ENCODE data around the gene BACE1.

Gene BACE1

GRCh38 chr11:117305145-117305544, 10.9 kb downstream of the BACE1 start:
- no peak for DNase-seq

GRCh38 chr11:117303646-117304315, 12.3 kb downstream of the BACE1 start:
- ATAC-seq (no peak), DNase-seq (no peak)

More at GRCh38 chr11:117305145-117305544, 10.9 kb downstream of the BACE1 start:
- ATAC-seq = no peak

GRCh38 chr11:117303101-117303500, 13.0 kb downstream of the BACE1 start:
- ATAC-seq (no peak), DNase-seq (no peak)

DNA sequence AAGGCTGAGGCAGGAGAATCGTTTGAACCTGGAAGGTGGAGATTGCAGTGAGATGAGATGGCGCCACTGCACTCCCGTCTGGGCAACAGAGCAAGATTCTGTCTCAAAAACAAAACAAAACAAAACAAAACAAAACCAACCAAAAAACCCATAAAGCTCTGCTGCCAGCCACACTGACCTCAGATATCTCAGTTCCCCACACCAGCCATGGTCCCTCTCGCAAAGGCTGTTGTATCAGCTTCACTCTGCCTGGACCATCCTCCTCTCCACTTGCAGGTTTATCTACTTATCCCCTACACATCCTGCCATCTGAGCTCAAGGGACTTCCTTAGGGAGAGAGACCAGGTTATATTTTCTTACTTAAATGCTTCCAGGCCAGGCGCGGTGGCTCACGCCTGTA, 13.8 kb downstream of the BACE1 start:
- no peak for DNase-seq

DNA sequence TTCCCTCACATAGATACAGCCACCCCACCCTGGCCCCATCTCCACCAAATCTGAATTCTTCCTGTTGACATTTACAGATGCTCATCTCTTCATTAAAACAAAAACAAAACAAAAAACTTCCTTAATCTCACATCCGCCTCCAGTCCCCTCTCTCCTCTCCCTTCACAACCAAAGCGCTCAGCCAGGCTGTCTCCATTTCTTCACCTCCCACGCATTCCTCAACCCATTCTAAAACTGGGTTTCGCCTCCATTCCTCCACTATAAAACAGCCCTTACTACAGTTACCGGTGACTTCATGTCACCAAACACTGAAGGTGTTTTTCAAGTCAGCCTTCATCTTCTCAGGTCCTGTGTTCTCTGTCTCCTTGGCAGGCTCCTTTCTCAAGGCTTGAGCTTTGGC, 15.3 kb downstream of the BACE1 start:
- ATAC-seq (no peak), DNase-seq (no peak)

More for the DNA sequence above, 13.8 kb downstream of the BACE1 start:
- ATAC-seq = no peak

GRCh38 chr11:117300283-117300663, 15.8 kb downstream of the BACE1 start:
- DNase-seq = no peak
- no peak for ATAC-seq

DNA sequence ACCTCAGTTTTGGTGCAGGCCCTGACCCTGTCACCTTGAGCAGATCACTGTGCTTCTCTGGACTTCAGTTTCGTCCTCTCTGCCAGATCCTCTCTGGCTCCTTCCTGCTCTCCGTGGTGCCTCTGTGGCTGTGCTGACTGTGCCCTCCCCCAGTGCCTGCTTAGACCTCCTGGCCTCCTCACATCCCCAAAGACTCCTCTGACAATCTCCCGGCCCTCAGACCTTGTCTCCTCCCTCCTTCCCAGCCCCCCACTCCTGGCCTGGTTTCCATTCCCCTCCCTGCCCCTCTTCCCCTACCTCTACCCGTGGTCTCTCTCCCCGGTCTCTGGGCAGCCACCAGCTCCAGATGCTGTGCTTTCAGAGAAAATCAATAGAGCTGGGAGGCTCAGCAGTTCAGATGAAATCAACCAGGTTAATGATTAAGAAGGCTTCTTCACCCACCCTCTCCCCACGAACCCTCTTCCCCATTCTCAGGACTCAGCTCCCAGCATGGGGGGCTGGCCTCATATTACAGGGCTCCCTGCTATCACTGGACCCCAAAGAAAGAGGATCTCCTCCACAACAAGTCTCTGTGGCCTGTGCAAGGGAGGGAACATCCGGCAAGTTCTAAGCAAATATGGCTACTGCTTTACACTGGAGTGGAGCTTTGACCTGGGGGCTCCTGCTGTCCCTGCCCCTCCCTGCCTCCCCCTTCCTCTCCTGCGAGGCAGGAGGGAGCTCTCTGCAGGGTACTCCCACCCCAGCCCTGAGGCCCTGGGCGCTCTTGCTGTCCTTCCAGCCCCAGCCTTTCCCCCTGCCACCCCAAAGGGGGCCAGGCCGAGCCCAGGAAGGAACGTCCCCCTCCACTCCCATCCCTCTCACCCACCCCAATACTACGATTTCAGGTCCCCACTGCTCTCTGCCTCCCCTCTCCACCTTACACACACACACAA, 16.4 kb downstream of the BACE1 start:
- DNase-seq (no peak), ATAC-seq (no peak)

- no peak for ATAC-seq
- DNase-seq = no peak
Observed at GRCh38 chr11:117298195-117298594, 17.9 kb downstream of the BACE1 start.

- DNase-seq (no peak), ATAC-seq (no peak)
Observed at GRCh38 chr11:117296881-117297280, 19.2 kb downstream of the BACE1 start.

DNA sequence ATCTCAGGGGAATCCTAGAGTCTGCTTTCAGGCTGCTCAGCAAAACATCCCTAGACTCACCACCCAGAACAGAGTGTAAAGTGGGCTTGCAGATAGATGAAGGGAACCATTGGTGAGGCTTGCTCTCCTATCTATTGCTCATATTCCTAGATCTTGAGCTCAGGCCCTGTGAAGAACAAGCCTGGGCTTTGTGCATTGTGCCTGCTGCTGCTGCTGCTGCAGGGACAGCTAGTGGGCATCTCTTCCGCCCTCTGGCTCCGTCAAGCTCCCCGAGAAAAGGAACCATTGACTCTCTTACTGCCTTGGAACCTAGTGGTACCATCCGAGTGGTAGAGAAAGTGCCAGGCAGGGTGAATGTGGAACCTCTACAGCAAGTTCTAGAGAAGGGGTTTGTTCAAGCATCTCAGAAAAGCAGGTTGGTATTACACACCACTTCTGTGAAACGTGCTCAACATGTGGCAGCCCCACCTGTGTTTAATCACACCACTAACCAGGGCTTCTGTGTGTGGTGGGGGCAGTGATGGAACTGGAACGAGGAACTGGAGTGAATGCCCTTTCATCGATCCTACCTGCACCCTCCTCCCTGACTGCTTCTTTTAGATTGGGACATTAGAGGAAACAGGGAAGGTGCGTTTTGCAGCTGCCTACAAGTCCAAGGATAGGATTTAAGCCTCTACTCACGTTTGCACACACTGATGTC, 20.5 kb downstream of the BACE1 start:
- no peak for DNase-seq
- no peak for ATAC-seq

DNA sequence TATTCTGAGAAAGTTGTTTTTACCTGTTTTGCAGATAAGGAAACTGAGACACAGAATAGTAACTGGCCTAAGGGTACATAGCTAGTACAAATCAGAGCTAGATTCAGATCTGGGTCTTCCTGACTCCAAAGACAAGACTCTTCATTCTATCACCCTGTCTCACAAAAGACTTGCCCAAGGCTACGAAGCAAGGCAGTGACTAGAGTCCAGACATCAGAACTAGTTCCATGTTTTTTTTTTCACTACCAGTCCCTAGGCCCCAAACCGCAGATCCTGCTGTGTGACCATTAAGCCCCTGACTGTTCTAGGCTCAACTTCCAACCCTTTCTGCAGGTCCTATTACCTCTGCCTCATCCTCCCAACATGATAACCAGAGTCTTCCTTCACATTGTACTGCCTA, 23.4 kb downstream of the BACE1 start:
- ATAC-seq (no peak), DNase-seq (no peak)

GRCh38 chr11:117290809-117291396, 25.2 kb downstream of the BACE1 start, which contains the start of gene BACE1-AS:
Gene BACE1-AS (plus strand): TSS chr11:117291346.
- no peak for DNase-seq
- no peak for ATAC-seq

DNA sequence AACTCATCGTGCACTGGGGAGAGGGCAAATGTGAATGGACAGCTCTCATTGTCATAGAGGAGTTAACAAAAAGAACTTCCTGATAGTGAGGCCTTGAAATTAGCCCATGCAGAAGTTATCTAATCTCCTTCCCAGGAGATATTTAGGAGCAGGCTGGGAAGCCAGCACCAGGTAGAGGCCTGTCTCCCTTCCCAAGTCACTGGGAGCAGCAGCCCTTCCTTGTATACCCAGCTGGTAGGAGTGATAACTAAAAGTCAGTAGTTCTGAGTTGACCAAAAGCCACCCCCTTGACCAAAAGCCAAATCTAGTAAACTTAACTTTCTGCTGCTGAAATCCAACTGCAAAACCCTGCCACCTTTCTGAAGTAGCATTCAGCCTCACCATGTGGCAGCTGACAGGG, 26.3 kb downstream of the BACE1 start:
- DNase-seq = no peak

DNA sequence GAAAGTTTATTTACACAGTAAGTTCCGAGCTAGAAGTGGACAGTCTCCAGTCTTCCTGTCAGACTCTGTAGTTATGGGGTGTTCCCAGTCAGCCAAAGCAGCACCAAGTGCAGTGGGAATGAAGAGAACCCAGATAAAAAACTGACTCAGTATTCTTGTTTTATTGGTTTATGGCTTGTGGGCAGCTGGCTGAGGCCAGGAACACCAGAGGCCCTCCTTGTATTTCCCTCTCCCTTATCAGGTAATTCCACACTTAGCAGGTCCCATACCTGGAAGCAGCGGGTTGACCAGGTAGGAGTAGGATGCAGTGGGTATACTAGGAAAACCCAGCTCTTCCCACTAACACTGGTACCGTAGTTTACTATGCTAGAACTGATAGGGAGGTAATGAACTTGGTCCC, 28.4 kb downstream of the BACE1 start:
- no peak for DNase-seq
- ATAC-seq = no peak

More for the DNA sequence above, 26.3 kb downstream of the BACE1 start:
- ATAC-seq = no peak

DNA sequence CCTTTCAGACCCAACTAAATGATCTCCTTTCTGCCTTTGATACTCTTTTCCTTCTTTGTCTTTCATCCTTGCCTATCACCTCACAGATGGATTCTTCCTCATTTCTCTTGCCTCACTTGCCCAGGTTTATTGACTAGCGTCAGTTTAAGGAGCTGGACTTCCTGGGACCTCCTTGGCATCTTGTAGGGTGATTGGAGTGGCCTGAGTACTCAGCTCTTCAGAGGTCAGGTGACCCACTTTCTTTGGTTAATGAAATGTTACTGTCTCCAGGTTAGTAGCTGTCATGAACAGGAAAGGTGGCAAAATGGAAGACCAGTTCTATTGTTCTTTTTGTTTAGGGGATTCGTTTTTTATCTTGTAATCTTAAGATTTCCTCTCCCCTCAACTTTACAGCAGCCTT, 29.5 kb downstream of the BACE1 start:
- DNase-seq (no peak), ATAC-seq (no peak)

DNA sequence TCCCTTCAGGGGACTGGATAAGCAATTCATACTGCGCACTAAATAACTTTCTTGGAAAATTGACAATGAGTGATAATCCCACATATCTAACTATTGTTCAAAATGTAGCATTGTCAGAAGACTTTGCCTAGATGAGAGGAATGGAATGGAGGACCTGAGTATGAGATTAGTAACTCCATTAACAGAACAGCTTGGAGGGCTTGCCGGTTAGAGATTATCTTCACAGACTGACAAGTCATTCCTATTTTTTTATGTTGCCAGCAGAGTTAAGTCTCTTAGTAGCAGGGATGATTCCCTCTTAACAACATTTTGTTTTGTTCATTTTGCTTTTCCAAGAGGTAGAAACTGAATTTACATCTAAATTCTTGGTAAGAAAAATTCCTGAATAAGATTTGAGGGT, 32.0 kb downstream of the BACE1 start:
- DNase-seq = no peak
- ATAC-seq = no peak

DNA sequence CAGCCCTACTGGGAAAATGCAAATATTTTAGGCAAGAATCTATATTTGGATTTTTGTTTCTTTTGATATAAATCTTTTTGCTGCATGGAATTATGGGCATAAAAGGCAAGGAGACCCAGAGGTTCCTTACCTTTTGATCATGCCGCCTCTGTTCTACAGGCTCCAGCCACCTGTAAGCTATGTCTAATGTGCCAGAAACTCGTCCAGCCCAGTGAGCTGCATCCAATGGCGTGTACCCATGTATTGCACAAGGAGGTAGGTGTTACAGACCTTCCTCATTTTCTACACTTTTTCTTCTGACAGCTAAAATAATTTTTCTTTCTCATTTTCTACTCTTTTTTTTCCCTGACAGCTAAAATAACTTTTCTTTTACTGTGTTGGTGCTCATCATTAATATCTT, 33.1 kb downstream of the BACE1 start:
- DNase-seq = no peak
- no peak for ATAC-seq

GRCh38 chr11:117281869-117282268, 34.2 kb downstream of the BACE1 start:
- ATAC-seq = no peak
- no peak for DNase-seq

GRCh38 chr11:117281159-117281558, 34.9 kb downstream of the BACE1 start:
- ATAC-seq (no peak), DNase-seq (no peak)

DNA sequence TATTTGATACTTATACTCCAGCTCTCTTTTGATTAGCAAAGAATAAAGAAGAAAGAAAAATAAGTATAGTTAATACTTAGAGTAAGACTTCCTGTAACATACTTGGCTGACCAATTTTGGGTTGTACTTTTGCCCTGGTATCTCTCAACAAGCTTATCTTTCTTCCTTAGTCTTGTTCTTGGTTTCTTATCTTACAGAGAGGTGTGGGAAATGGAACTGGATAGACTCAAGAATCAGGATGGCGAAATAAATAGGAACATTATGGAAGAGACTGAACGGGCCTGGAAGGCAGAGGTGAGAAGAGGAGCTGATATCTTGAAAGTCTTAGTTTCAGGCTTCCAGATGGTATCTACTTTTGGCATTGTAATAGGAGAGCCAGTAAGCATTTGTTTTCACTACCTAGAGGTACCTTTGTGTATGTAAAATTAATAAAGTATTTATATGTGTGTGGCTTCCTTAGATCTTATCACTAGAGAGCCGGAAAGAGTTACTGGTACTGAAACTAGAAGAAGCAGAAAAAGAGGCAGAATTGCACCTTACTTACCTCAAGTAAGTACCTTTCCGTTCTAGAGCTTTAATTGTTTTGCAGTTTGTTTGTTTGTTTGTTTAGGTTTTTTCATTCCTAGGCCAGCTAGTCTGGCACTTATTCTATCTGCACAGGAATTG, 36.2 kb downstream of the BACE1 start:
- ATAC-seq = no peak

GRCh38 chr11:117278347-117278746, 37.7 kb downstream of the BACE1 start:
- ATAC-seq = no peak
- DNase-seq = no peak

More for the DNA sequence above, 36.2 kb downstream of the BACE1 start:
- DNase-seq = no peak
